Measurements from ENCODE around the gene SPEM2. TPM values are rescaled to one million over a fixed set of nuclear protein-coding genes. Genes with fewer than 3 reads are reported as not detected.
A peak's percentile ranks its signal among the peaks of the same experiment; 100 is the strongest.

Gene SPEM2
- total RNA-seq, 1 experiment from 2014 or later, result not detected

DNA sequence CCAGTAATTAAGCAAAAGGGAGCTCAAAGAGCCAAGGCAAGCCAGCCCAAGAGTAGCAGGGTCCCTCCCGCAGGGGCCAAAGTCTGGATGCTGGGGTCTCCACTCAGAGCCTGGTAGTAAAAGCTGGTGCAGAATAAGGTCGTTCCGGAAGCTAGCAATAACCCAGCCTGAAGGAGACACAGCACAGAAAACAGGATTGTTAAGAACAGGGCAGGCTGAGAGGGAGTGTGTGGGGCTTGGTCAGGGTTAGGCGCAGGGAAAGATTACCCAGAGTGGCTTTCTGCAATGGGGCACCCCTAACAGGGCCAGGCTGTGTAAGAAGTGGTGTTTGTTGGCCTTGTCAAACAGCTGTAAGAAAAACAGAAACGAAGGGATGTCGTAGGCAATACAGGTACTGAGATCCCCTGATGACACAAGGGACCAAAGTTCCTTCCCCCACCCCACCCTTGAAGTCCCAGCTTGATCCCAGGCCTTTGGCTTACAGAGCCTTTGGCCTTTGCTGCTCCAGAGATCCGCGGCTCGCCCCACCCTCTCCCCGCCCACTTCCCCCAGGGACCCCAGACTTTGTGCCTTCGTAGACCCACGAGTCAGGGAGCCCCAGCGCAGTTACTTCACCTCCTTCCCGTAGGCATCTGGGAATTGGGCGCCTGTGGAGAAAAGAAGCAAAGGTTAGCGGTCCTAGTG lies 22.2 kb upstream of the SPEM2 start:
- TSS peak; percentile 81 for BruUV-seq (replicated peaks)
- no peaks in the 10 kb centered on the region for H3K9me3 ChIP-seq (ENCODE audit: low read length)
- peak overlapping the region; percentile 73 for H3K9ac ChIP-seq (ENCODE audit: low read length)
- DNase-seq (no peak), ATAC-seq (peak; percentile 3)
- POLR2A ChIA-PET (ENCODE audit: unreplicated experiment), result interaction anchor here (0.7 kb wide), 1 partner anchor 32 kb away, joined by 6 read pairs; the partner anchor contains the start of gene TMEM102
- H3K27me3 ChIP-seq (ENCODE audit: low read length), result no peaks in the 10 kb centered on the region
- peak overlapping the region; percentile 85 for H3K4me3 ChIP-seq (ENCODE audit: low read length)
- H3K27ac ChIP-seq (ENCODE audit: low read length), result no peak overlapping the region
- peak overlapping the region; percentile 92 for H3K4me2 ChIP-seq (ENCODE audit: low read length)
- H3K4me1 ChIP-seq (ENCODE audit: insufficient read depth, low read length), result peaks cover 9% of the 10 kb centered on the region
- CTCF ChIA-PET, result interaction anchor here (1.1 to 1.2 kb wide), 2 partner anchors 9 to 34 kb away, joined by 3 to 6 read pairs; partner anchors contain the start of gene PLSCR3
- peaks cover 6% of the 10 kb centered on the region; the same call in 1 of the 2 replicates for H3K79me2 ChIP-seq (ENCODE audit: low read length)
- H3K9me2 ChIP-seq (replicated peaks; ENCODE audit: low read length), result no peaks in the 10 kb centered on the region
- no peaks in the 10 kb centered on the region for H4K20me1 ChIP-seq (ENCODE audit: low read length)
- H3K36me3 ChIP-seq (ENCODE audit: low read depth, low read length), result no peaks in the 10 kb centered on the region
- intact Hi-C loops (cut with micrococcal nuclease), result no loop called here
- TF ChIP-seq, protein P1, sequence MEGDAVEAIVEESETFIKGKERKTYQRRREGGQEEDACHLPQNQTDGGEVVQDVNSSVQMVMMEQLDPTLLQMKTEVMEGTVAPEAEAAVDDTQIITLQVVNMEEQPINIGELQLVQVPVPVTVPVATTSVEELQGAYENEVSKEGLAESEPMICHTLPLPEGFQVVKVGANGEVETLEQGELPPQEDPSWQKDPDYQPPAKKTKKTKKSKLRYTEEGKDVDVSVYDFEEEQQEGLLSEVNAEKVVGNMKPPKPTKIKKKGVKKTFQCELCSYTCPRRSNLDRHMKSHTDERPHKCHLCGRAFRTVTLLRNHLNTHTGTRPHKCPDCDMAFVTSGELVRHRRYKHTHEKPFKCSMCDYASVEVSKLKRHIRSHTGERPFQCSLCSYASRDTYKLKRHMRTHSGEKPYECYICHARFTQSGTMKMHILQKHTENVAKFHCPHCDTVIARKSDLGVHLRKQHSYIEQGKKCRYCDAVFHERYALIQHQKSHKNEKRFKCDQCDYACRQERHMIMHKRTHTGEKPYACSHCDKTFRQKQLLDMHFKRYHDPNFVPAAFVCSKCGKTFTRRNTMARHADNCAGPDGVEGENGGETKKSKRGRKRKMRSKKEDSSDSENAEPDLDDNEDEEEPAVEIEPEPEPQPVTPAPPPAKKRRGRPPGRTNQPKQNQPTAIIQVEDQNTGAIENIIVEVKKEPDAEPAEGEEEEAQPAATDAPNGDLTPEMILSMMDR (conservative IDR thresholded peaks at IDR 0.05; ENCODE audit: low read depth, low read length), result no peak
- H3F3A ChIP-seq (ENCODE audit: low read length, unreplicated experiment), result no peaks in the 10 kb centered on the region
- peak overlapping the region; percentile 80 for H2AFZ ChIP-seq (ENCODE audit: low read length)

DNA sequence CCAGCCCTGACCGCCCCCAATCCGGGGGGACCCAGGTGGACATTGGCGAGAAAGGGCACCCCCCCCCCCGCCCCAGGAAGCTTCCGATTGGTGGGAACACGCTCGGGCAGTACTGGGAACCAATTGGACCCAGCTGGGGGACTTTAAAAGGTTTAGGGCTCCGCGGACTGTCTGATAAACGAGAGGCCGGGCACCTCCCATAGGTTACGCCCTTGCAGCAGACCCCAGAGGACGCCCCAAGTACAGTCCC lies 21.8 kb upstream of the SPEM2 start:
- ATAC-seq (peak; percentile 52), DNase-seq (no peak)
- CTCF ChIA-PET, result interaction anchor here (0.8 to 1.2 kb wide), 4 partner anchors 10 to 184 kb away, joined by 3 to 6 read pairs (median 5); partner anchors contain the start of genes ACADVL, DLG4 and PLSCR3
- Histone ChIP-seq H3K36me3 (ENCODE audit: low read depth, low read length) (no peaks in the 10 kb centered on the region), H3K27me3 (ENCODE audit: low read length) (no peaks in the 10 kb centered on the region), H2AFZ (ENCODE audit: low read length) (peak overlapping the region; percentile 80), H3K9me3 (ENCODE audit: low read length) (no peaks in the 10 kb centered on the region), H3K4me2 (ENCODE audit: low read length) (peak overlapping the region; percentile 92), H3K27ac (ENCODE audit: low read length) (0 out of 2 replicates have a peak overlapping the region, but pooled peaks have one; percentile 13), H3K79me2 (ENCODE audit: low read length) (peaks cover 6% of the 10 kb centered on the region; the same call in 1 of the 2 replicates), H4K20me1 (ENCODE audit: low read length) (no peaks in the 10 kb centered on the region), H3K9me2 (replicated peaks; ENCODE audit: low read length) (no peaks in the 10 kb centered on the region), H3K9ac (ENCODE audit: low read length) (peak overlapping the region; percentile 73), H3K4me1 (ENCODE audit: insufficient read depth, low read length) (peaks cover 9% of the 10 kb centered on the region), H3F3A (ENCODE audit: low read length, unreplicated experiment) (no peaks in the 10 kb centered on the region), H3K4me3 (ENCODE audit: low read length) (peak overlapping the region; percentile 85)
- BruUV-seq (replicated peaks), result no TSS peak
- POLR2A ChIA-PET (ENCODE audit: unreplicated experiment), result interaction anchor here (0.5 to 0.7 kb wide), 4 partner anchors 9 to 1935 kb away, joined by 3 to 5 read pairs (median 4); partner anchors contain the start of genes DHX33 and PLSCR3
- intact Hi-C loops (cut with micrococcal nuclease), result no loop called here
- TF ChIP-seq, protein P1 (conservative IDR thresholded peaks at IDR 0.05; ENCODE audit: low read depth, low read length), result no peak
- no peak for TF ChIP-seq EZH2 (IDR thresholded peaks at IDR 0.05; ENCODE audit: low read length, unreplicated experiment)
- no peak for TF ChIP-seq EZH2phosphoT487 (IDR thresholded peaks at IDR 0.05; ENCODE audit: borderline replicate concordance, low read length)
